ENCODE results near the gene STOM.

DNA sequence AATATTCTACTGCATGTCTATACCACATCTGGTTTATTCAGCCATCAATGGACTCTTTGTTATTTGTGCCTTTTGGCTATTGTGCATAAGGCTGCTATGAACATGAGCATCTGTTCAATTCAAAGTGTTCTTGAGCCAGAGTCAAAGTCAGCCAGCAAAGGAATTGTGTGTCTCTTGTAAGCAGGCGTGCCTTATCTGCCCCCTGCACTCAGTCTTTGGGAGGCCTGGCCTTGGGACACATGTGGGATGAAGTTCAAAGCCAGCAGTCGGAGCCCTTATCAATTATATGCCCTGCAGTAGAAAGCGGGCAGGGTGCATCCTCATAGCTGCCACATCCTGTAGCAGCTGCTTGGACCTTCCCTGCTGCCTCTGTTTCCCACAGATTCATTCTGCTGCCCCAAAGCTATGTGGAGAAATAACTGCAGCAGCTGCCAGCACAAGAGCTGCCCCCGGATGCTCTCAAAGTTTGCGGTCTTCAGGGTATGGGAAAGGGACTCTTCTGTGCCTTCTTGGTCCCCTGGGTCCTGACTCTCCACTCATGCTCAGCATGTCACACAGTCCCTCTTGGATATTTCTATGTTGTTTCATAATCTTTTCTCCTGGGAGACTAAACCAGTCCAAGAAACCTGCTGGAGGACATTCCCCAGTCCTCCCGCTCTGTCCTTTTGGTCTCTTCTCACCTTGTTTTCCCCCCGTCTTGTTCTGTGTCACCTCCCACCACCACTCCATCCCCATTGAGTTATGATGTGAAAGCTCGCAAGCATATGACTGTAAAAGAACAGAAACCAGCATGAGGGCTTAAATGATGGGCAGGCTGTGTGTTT, 35.9 kb downstream of the STOM start:
- no peak for TF ChIP-seq POLR2A (IDR thresholded peaks at IDR 0.05; ENCODE audit: borderline replicate concordance, extremely low read depth, insufficient read depth, insufficient read length)
- no peak for TF ChIP-seq SIN3A (IDR thresholded peaks at IDR 0.05; ENCODE audit: low read depth)
- TF ChIP-seq ZNF274 (IDR thresholded peaks at IDR 0.05; ENCODE audit: low read depth, low read length), result no peak
- no peak for TF ChIP-seq EZH2 (IDR thresholded peaks at IDR 0.05)
- TF ChIP-seq, protein P1, sequence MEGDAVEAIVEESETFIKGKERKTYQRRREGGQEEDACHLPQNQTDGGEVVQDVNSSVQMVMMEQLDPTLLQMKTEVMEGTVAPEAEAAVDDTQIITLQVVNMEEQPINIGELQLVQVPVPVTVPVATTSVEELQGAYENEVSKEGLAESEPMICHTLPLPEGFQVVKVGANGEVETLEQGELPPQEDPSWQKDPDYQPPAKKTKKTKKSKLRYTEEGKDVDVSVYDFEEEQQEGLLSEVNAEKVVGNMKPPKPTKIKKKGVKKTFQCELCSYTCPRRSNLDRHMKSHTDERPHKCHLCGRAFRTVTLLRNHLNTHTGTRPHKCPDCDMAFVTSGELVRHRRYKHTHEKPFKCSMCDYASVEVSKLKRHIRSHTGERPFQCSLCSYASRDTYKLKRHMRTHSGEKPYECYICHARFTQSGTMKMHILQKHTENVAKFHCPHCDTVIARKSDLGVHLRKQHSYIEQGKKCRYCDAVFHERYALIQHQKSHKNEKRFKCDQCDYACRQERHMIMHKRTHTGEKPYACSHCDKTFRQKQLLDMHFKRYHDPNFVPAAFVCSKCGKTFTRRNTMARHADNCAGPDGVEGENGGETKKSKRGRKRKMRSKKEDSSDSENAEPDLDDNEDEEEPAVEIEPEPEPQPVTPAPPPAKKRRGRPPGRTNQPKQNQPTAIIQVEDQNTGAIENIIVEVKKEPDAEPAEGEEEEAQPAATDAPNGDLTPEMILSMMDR (IDR thresholded peaks at IDR 0.05 in 2 of 3, conservative IDR thresholded peaks at IDR 0.05 in 1 of 3; ENCODE audit: borderline replicate concordance in 1 of 3, insufficient read depth in 1 of 3, low read depth in 2 of 3, low read length in 2 of 3), result no peak
- no peak for TF ChIP-seq FOSL1 (IDR thresholded peaks at IDR 0.05; ENCODE audit: low read depth)

Measured in HCT116 (cell line).